ENCODE measurements around the gene SLC1A1. TPM values are rescaled to one million over a fixed set of nuclear protein-coding genes. Genes with fewer than 3 reads are reported as not detected.

Gene SLC1A1
- total RNA-seq, 3 donors from 2014 or later, result 3.4 to 13.1 (median 7.3) TPM

- Histone ChIP-seq H3K27me3 (no peaks in the 10 kb centered on the region), H3K9me3 (no peaks in the 10 kb centered on the region), H3K4me3 (no peak overlapping the region), H3K4me1 (no peaks in the 10 kb centered on the region), H3K27ac (no peak overlapping the region), H3K36me3 (no peaks in the 10 kb centered on the region)
- intact Hi-C loops (cut with DNase I; ENCODE audit: low total_unique reads), result no loop called here
- TF ChIP-seq CTCF (IDR thresholded peaks at IDR 0.05), result no peak
- TF ChIP-seq POLR2A (IDR thresholded peaks at IDR 0.05), result no peak
- no peak for TF ChIP-seq POLR2AphosphoS5 (IDR thresholded peaks at IDR 0.05)
- no peak for DNase-seq (ENCODE audit: low spot score in 2 of 2)
Measured at GRCh38 chr9:4502444-4502843, 12.2 kb downstream of the SLC1A1 start.

- intact Hi-C loops (cut with DNase I; ENCODE audit: low total_unique reads), result no loop called here
- DNase-seq (ENCODE audit: low spot score in 2 of 2), result no peak
- H3K27me3 ChIP-seq, result no peaks in the 10 kb centered on the region
Measured at GRCh38 chr9:4503103-4503502, 12.8 kb downstream of the SLC1A1 start.

GRCh38 chr9:4504250-4504649, 14.0 kb downstream of the SLC1A1 start:
- Histone ChIP-seq H3K4me3 (no peak overlapping the region), H3K4me1 (no peaks in the 10 kb centered on the region), H3K27ac (no peak overlapping the region), H3K36me3 (no peaks in the 10 kb centered on the region), H3K9me3 (no peaks in the 10 kb centered on the region), H3K27me3 (no peaks in the 10 kb centered on the region)
- no peak for TF ChIP-seq POLR2A (IDR thresholded peaks at IDR 0.05)
- no peak for DNase-seq (ENCODE audit: low spot score in 2 of 2)
- intact Hi-C loops (cut with DNase I; ENCODE audit: low total_unique reads), result no loop called here

More at GRCh38 chr9:4503103-4503502, 12.8 kb downstream of the SLC1A1 start:
- Histone ChIP-seq H3K9me3 (no peaks in the 10 kb centered on the region), H3K4me3 (no peak overlapping the region), H3K36me3 (no peaks in the 10 kb centered on the region), H3K4me1 (no peaks in the 10 kb centered on the region), H3K27ac (no peak overlapping the region)
- TF ChIP-seq POLR2AphosphoS5 (IDR thresholded peaks at IDR 0.05) (no peak), POLR2A (IDR thresholded peaks at IDR 0.05) (no peak), CTCF (IDR thresholded peaks at IDR 0.05) (no peak)

- TF ChIP-seq POLR2A (IDR thresholded peaks at IDR 0.05) (no peak), POLR2AphosphoS5 (IDR thresholded peaks at IDR 0.05) (no peak), CTCF (IDR thresholded peaks at IDR 0.05) (no peak)
- no peaks in the 10 kb centered on the region for H3K27me3 ChIP-seq
- DNase-seq (ENCODE audit: low spot score in 2 of 2), result no peak
- H3K4me3 ChIP-seq, result no peak overlapping the region
- H3K4me1 ChIP-seq, result no peaks in the 10 kb centered on the region
- intact Hi-C loops (cut with DNase I; ENCODE audit: low total_unique reads), result no loop called here
- H3K27ac ChIP-seq, result no peak overlapping the region
- no peaks in the 10 kb centered on the region for H3K9me3 ChIP-seq
- no peaks in the 10 kb centered on the region for H3K36me3 ChIP-seq
Measured at GRCh38 chr9:4506490-4506889, 16.2 kb downstream of the SLC1A1 start.

- Histone ChIP-seq H3K4me3 (no peak overlapping the region), H3K9me3 (no peaks in the 10 kb centered on the region), H3K27ac (no peak overlapping the region), H3K27me3 (no peaks in the 10 kb centered on the region), H3K4me1 (no peaks in the 10 kb centered on the region), H3K36me3 (no peaks in the 10 kb centered on the region)
- no peak for TF ChIP-seq POLR2A (IDR thresholded peaks at IDR 0.05)
- TF ChIP-seq CTCF (IDR thresholded peaks at IDR 0.05), result no peak
- TF ChIP-seq POLR2AphosphoS5 (IDR thresholded peaks at IDR 0.05), result no peak
- no peak for DNase-seq (ENCODE audit: low spot score in 2 of 2)
- intact Hi-C loops (cut with DNase I; ENCODE audit: low total_unique reads), result no loop called here
Measured at GRCh38 chr9:4507306-4508130, 17.2 kb downstream of the SLC1A1 start.

Measured in breast epithelium (tissue), 4 donors.